ENCODE data around the gene MTSS2. TPM values are rescaled to one million over a fixed set of nuclear protein-coding genes. Genes with fewer than 3 reads are reported as not detected.

Gene MTSS2
- total and polyA plus RNA-seq, 7 experiments from 2014 or later = 1.4 to 16.7 (median 11.5) TPM; not detected in 2

- H3K27ac ChIP-seq (ENCODE audit: low read depth, low read length) = no peak overlapping the region
- peaks cover 0 to 19% (median 0%) of the 10 kb centered on the region in 3 experiments for H3K36me3 ChIP-seq (ENCODE audit: control insufficient read depth in 2 of 3, insufficient read depth in 3 of 3, low read length in 3 of 3)
- H3K27me3 ChIP-seq (ENCODE audit: control insufficient read depth in 2 of 2, insufficient read depth in 2 of 2, low read length in 2 of 2) = no peaks in the 10 kb centered on the region
- no peaks in the 10 kb centered on the region for H3K4me1 ChIP-seq (ENCODE audit: control insufficient read depth in 2 of 2, insufficient read depth in 2 of 2, low read length in 2 of 2)
- H3K9me3 Mint-ChIP-seq = no peaks in the 10 kb centered on the region
- POLR2A ChIA-PET = no interaction called here
- H3K9me3 ChIP-seq (ENCODE audit: control insufficient read depth in 2 of 3, low read length in 3 of 3) = no peaks in the 10 kb centered on the region
- CTCF ChIA-PET = no interaction called here
- peak overlapping the region in 1 of 10 donors; percentile 16 for H3K4me3 Mint-ChIP-seq
- intact Hi-C loops (cut with micrococcal nuclease) = no loop called here
- H3K27ac Mint-ChIP-seq = peak overlapping the region in 3 of 9 donors; percentile 32 to 66 (median 45)
- DNase-seq = no peak
- no peaks in the 10 kb centered on the region for H3K27me3 Mint-ChIP-seq
- H3K36me3 Mint-ChIP-seq = peaks cover 0 to 15% (median 4%) of the 10 kb centered on the region in 5 donors
- no peak for ATAC-seq
- no peak overlapping the region for H3K4me3 ChIP-seq (ENCODE audit: low read length)
- H3K4me1 Mint-ChIP-seq = peaks cover 0 to 5% (median 0%) of the 10 kb centered on the region in 7 donors
Observed at GRCh38 chr16:70711211-70712031, 25.6 kb upstream of the MTSS2 start.

- H3K27ac Mint-ChIP-seq = peak overlapping the region in 2 of 9 donors; percentile 54 to 67
- CTCF ChIA-PET = no interaction called here
- H3K27ac ChIP-seq (ENCODE audit: low read depth, low read length) = no peak overlapping the region
Observed at GRCh38 chr16:70710422-70711210, 24.8 kb upstream of the MTSS2 start.

GRCh38 chr16:70709942-70710341 lies 24.1 kb upstream of the MTSS2 start:
- Histone ChIP-seq H3K27ac (ENCODE audit: low read depth, low read length) (no peak overlapping the region), H3K27me3 (ENCODE audit: control insufficient read depth in 2 of 2, insufficient read depth in 2 of 2, low read length in 2 of 2) (no peaks in the 10 kb centered on the region), H3K4me1 (ENCODE audit: control insufficient read depth in 2 of 2, insufficient read depth in 2 of 2, low read length in 2 of 2) (no peaks in the 10 kb centered on the region), H3K9me3 (ENCODE audit: control insufficient read depth in 2 of 3, low read length in 3 of 3) (no peaks in the 10 kb centered on the region), H3K36me3 (ENCODE audit: control insufficient read depth in 2 of 3, insufficient read depth in 3 of 3, low read length in 3 of 3) (peaks cover 0 to 19% (median 0%) of the 10 kb centered on the region in 3 experiments), H3K4me3 (ENCODE audit: low read length) (no peak overlapping the region)
- H3K27me3 Mint-ChIP-seq = no peaks in the 10 kb centered on the region
- no peak for DNase-seq
- peaks cover 0 to 5% (median 0%) of the 10 kb centered on the region in 7 donors for H3K4me1 Mint-ChIP-seq
- ATAC-seq = no peak
- POLR2A ChIA-PET = no interaction called here
- CTCF ChIA-PET = no interaction called here
- no peak overlapping the region for H3K4me3 Mint-ChIP-seq
- H3K27ac Mint-ChIP-seq = peak overlapping the region in 1 of 9 donors; percentile 54
- peaks cover 0 to 15% (median 4%) of the 10 kb centered on the region in 5 donors for H3K36me3 Mint-ChIP-seq
- H3K9me3 Mint-ChIP-seq = no peaks in the 10 kb centered on the region
- intact Hi-C loops (cut with micrococcal nuclease) = no loop called here

More at GRCh38 chr16:70710422-70711210, 24.8 kb upstream of the MTSS2 start:
- H3K4me1 Mint-ChIP-seq = peaks cover 0 to 5% (median 0%) of the 10 kb centered on the region in 7 donors
- intact Hi-C loops (cut with micrococcal nuclease) = no loop called here
- DNase-seq (no peak), ATAC-seq (no peak)
- no peaks in the 10 kb centered on the region for H3K9me3 ChIP-seq (ENCODE audit: control insufficient read depth in 2 of 3, low read length in 3 of 3)
- POLR2A ChIA-PET = no interaction called here
- no peak overlapping the region for H3K4me3 Mint-ChIP-seq
- H3K27me3 ChIP-seq (ENCODE audit: control insufficient read depth in 2 of 2, insufficient read depth in 2 of 2, low read length in 2 of 2) = no peaks in the 10 kb centered on the region
- H3K36me3 ChIP-seq (ENCODE audit: control insufficient read depth in 2 of 3, insufficient read depth in 3 of 3, low read length in 3 of 3) = peaks cover 0 to 19% (median 0%) of the 10 kb centered on the region in 3 experiments
- peaks cover 0 to 15% (median 4%) of the 10 kb centered on the region in 5 donors for H3K36me3 Mint-ChIP-seq
- no peaks in the 10 kb centered on the region for H3K9me3 Mint-ChIP-seq
- H3K4me1 ChIP-seq (ENCODE audit: control insufficient read depth in 2 of 2, insufficient read depth in 2 of 2, low read length in 2 of 2) = no peaks in the 10 kb centered on the region
- no peak overlapping the region for H3K4me3 ChIP-seq (ENCODE audit: low read length)
- H3K27me3 Mint-ChIP-seq = no peaks in the 10 kb centered on the region

- POLR2A ChIA-PET = no interaction called here
- peaks cover 0 to 19% (median 0%) of the 10 kb centered on the region in 3 experiments for H3K36me3 ChIP-seq (ENCODE audit: control insufficient read depth in 2 of 3, insufficient read depth in 3 of 3, low read length in 3 of 3)
- intact Hi-C loops (cut with micrococcal nuclease) = no loop called here
- no peaks in the 10 kb centered on the region for H3K4me1 ChIP-seq (ENCODE audit: control insufficient read depth in 2 of 2, insufficient read depth in 2 of 2, low read length in 2 of 2)
- CTCF ChIA-PET = no interaction called here
- H3K4me3 Mint-ChIP-seq = no peak overlapping the region
- ATAC-seq = no peak
- no peak overlapping the region for H3K4me3 ChIP-seq (ENCODE audit: low read length)
- no peak overlapping the region for H3K27ac Mint-ChIP-seq
- no peaks in the 10 kb centered on the region for H3K27me3 ChIP-seq (ENCODE audit: control insufficient read depth in 2 of 2, insufficient read depth in 2 of 2, low read length in 2 of 2)
- DNase-seq = no peak
- H3K4me1 Mint-ChIP-seq = peaks cover 0 to 5% (median 0%) of the 10 kb centered on the region in 7 donors
- no peaks in the 10 kb centered on the region for H3K27me3 Mint-ChIP-seq
- peaks cover 0 to 15% (median 4%) of the 10 kb centered on the region in 5 donors for H3K36me3 Mint-ChIP-seq
- H3K27ac ChIP-seq (ENCODE audit: low read depth, low read length) = no peak overlapping the region
- H3K9me3 Mint-ChIP-seq = no peaks in the 10 kb centered on the region
- no peaks in the 10 kb centered on the region for H3K9me3 ChIP-seq (ENCODE audit: control insufficient read depth in 2 of 3, low read length in 3 of 3)
Observed at GRCh38 chr16:70709457-70709856, 23.6 kb upstream of the MTSS2 start.

- no peak overlapping the region for H3K4me3 ChIP-seq (ENCODE audit: low read length)
- H3K27ac ChIP-seq (ENCODE audit: low read depth, low read length) = no peak overlapping the region
- H3K9me3 ChIP-seq (ENCODE audit: control insufficient read depth in 2 of 3, low read length in 3 of 3) = no peaks in the 10 kb centered on the region
- DNase-seq = no peak
- H3K9me3 Mint-ChIP-seq = no peaks in the 10 kb centered on the region
- H3K36me3 ChIP-seq (ENCODE audit: control insufficient read depth in 2 of 3, insufficient read depth in 3 of 3, low read length in 3 of 3) = peaks cover 0 to 19% (median 0%) of the 10 kb centered on the region in 3 experiments
- ChIA-PET CTCF (no interaction called here), POLR2A (no interaction called here)
- H3K36me3 Mint-ChIP-seq = peaks cover 0 to 15% (median 4%) of the 10 kb centered on the region in 5 donors
- no peak for ATAC-seq
- H3K27me3 Mint-ChIP-seq = no peaks in the 10 kb centered on the region
- H3K4me3 Mint-ChIP-seq = no peak overlapping the region
- no peaks in the 10 kb centered on the region for H3K27me3 ChIP-seq (ENCODE audit: control insufficient read depth in 2 of 2, insufficient read depth in 2 of 2, low read length in 2 of 2)
- H3K27ac Mint-ChIP-seq = peak overlapping the region in 3 of 9 donors; percentile 26 to 33 (median 28)
- intact Hi-C loops (cut with micrococcal nuclease) = no loop called here
- no peaks in the 10 kb centered on the region for H3K4me1 ChIP-seq (ENCODE audit: control insufficient read depth in 2 of 2, insufficient read depth in 2 of 2, low read length in 2 of 2)
- H3K4me1 Mint-ChIP-seq = peaks cover 0 to 5% (median 0%) of the 10 kb centered on the region in 7 donors
Observed at GRCh38 chr16:70708366-70709246, 22.8 kb upstream of the MTSS2 start.

GRCh38 chr16:70706948-70707465 lies 21.2 kb upstream of the MTSS2 start:
- H3K4me1 Mint-ChIP-seq = peaks cover 0 to 5% (median 0%) of the 10 kb centered on the region in 7 donors
- ATAC-seq (no peak), DNase-seq (no peak)
- Histone ChIP-seq H3K4me1 (ENCODE audit: control insufficient read depth in 2 of 2, insufficient read depth in 2 of 2, low read length in 2 of 2) (no peaks in the 10 kb centered on the region), H3K4me3 (ENCODE audit: low read length) (no peak overlapping the region), H3K27me3 (ENCODE audit: control insufficient read depth in 2 of 2, insufficient read depth in 2 of 2, low read length in 2 of 2) (no peaks in the 10 kb centered on the region), H3K27ac (ENCODE audit: low read depth, low read length) (no peak overlapping the region), H3K36me3 (ENCODE audit: control insufficient read depth in 2 of 3, insufficient read depth in 3 of 3, low read length in 3 of 3) (peaks cover 0 to 19% (median 0%) of the 10 kb centered on the region in 3 experiments), H3K9me3 (ENCODE audit: control insufficient read depth in 2 of 3, low read length in 3 of 3) (no peaks in the 10 kb centered on the region)
- H3K36me3 Mint-ChIP-seq = peaks cover 0 to 12% (median 4%) of the 10 kb centered on the region in 5 donors
- H3K9me3 Mint-ChIP-seq = no peaks in the 10 kb centered on the region
- ChIA-PET POLR2A (no interaction called here), CTCF (no interaction called here)
- H3K27ac Mint-ChIP-seq = no peak overlapping the region
- intact Hi-C loops (cut with micrococcal nuclease) = no loop called here
- no peak overlapping the region for H3K4me3 Mint-ChIP-seq
- H3K27me3 Mint-ChIP-seq = no peaks in the 10 kb centered on the region
